Pancreas (tissue), 10 donors: ENCODE results near the gene ALDH4A1. TPM values are rescaled to one million over a fixed set of nuclear protein-coding genes. Genes with fewer than 3 reads are reported as not detected.

Experiments used
- ATAC-seq, 4 donors: fragments of 200-7000 bp; cut with Tn5 transposase; one replicate each; pipeline versions ENCODE4 v1.8.0 to v1.9.1; 2020; ENCODE audit warnings: mild to moderate bottlenecking in 4 of 4, moderate library complexity in 4 of 4
- DNase-seq, 6 donors: peaks; one replicate each; pipeline ENCODE4 v3.0.0-alpha.2; 2020
- FAIRE-seq: peaks from 2 replicates; lab custom pipeline; 2012; peaks lifted over from hg19 to GRCh38; lab: Jason Lieb, UNC
- H3K27ac ChIP-seq, 4 donors: fragments of 200-600 bp; sonication (generic); 1 replicate in 3 of 4; 2 replicates in 1 of 4; pipeline versions ENCODE4 v1.5.0 to v1.8.0; 2020
- H3K27me3 ChIP-seq, 4 donors: fragments of 200-600 bp; one replicate each; pipeline ENCODE4 v1.8.0; 2021
- H3K36me3 ChIP-seq, 3 donors: fragments of 200-600 bp; sonication (generic) in 1 of 3; one replicate each; pipeline versions ENCODE4 v1.5.0 to v1.8.0; 2020 to 2021
- H3K4me1 ChIP-seq, 3 donors: fragments of 200-600 bp; one replicate each; pipeline ENCODE4 v1.8.0; 2021
- H3K4me3 ChIP-seq, 4 donors: fragments of 200-600 bp; sonication (generic) in 2 of 4; one replicate each; pipeline versions ENCODE4 v1.5.0 to v1.8.0; 2020 to 2021
- H3K9me3 ChIP-seq, 4 donors: fragments of 200-600 bp; one replicate each; pipeline ENCODE4 v1.8.0; 2021
- WGBS, 2 donors: extraction: QIAGEN DNeasy Blood & Tissue Kit; methylation state at CpG; one replicate each; pipeline ENCODE4 v1.1.7; 2013; 5-methylcytosine and 5-hydroxymethylcytosine counted together
- intact Hi-C, 3 donors: fragments of 100-400 bp; cut with DNase I; formaldehyde crosslinking; loops; one replicate each; pipeline versions ENCODE4 v1.11.1 to v1.14.2; 2022
- microRNA-seq, 2 donors: library from miRNA; unstranded; fragments of <30 nt; microRNA quantifications; one replicate each; pipeline versions ENCODE4 to v1.1.0, GENCODE V29; 2019 to 2020
- polyA plus RNA-seq, 2 donors: library from polyadenylated mRNA; stranded (reverse); fragments of 200-250 nt; gene quantifications; one replicate each; pipeline ENCODE4 v1.2.3, GENCODE V29; 2013
- total RNA-seq, 6 donors: library from RNA; stranded (reverse); fragmentation: NEBNext Ultra II Directional in 4 of 6; extraction: Animal tissue kit (Norgen Biotek cat#: 25700) in 4 of 6; gene quantifications; one replicate each; pipeline versions ENCODE4 v1.2.1 to v1.2.4, GENCODE V29; 2021 to 2023
- TF ChIP-seq, protein P1 (sequence below), 4 donors: fragments of 200-600 bp; sonication (generic) in 3 of 4; IDR thresholded peaks; one replicate each; pipeline versions ENCODE4 v1.5.0 to v1.8.0; 2021; ENCODE audit warnings: antibody characterized with exemption in 4 of 4
- donor health status: healthy with polysubstance abuse.
- donor health status: DM: no; HTN: no; CAD: no; lungs with moderate emphysema.
- donor health status: DM: no; HTN: no; CAD: no.
- donor health status: control.
- donor health status: control.
- donor health status: Bipolar disorder and iron deficiency.
- donor health status: DM: yes; HTN: yes; CAD: no.
- donor health status: DM: no; HTN: no; CAD: no.
- donor health status: DM: no; HTN: no; CAD: no.
- donor health status: DM: yes; HTN: yes; CAD: no.

ALDH4A1 gene
- total and polyA plus RNA-seq, 8 donors, result 1.4 to 7.6 (median 4.4) TPM

DNA sequence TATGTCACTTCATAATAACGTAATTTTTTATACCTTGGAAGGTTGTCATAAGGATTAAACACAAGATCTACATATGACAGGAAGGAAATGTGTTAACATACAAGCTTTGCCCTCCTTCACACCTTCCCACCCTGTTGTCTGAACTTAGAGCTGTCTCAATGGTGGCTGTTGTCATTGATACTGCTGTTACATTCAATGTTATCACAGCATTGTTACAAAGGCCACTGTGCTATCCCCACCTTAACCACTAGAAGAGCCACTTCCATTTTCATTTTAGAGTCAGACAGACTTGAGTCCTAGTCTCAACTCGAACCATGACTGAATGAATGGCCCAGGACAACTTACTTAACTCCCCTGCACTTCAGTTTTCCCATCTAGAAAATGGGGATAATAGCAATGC, 74.1 kb downstream of the ALDH4A1 start:
- Histone ChIP-seq H3K27me3 (no peaks in the 10 kb centered on the region), H3K4me3 (no peak overlapping the region), H3K36me3 (no peaks in the 10 kb centered on the region), H3K27ac (no peak overlapping the region), H3K9me3 (no peaks in the 10 kb centered on the region), H3K4me1 (no peaks in the 10 kb centered on the region)
- FAIRE-seq, result no peak
- intact Hi-C loops, result no loop called here
- WGBS, 2 donors, result 24 to 26% methylated on average over 2 of the region's 2 CpGs
- no peak for DNase-seq
- TF ChIP-seq, protein P1, sequence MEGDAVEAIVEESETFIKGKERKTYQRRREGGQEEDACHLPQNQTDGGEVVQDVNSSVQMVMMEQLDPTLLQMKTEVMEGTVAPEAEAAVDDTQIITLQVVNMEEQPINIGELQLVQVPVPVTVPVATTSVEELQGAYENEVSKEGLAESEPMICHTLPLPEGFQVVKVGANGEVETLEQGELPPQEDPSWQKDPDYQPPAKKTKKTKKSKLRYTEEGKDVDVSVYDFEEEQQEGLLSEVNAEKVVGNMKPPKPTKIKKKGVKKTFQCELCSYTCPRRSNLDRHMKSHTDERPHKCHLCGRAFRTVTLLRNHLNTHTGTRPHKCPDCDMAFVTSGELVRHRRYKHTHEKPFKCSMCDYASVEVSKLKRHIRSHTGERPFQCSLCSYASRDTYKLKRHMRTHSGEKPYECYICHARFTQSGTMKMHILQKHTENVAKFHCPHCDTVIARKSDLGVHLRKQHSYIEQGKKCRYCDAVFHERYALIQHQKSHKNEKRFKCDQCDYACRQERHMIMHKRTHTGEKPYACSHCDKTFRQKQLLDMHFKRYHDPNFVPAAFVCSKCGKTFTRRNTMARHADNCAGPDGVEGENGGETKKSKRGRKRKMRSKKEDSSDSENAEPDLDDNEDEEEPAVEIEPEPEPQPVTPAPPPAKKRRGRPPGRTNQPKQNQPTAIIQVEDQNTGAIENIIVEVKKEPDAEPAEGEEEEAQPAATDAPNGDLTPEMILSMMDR (IDR thresholded peaks at IDR 0.05), result no peak
- no peak for ATAC-seq

DNA sequence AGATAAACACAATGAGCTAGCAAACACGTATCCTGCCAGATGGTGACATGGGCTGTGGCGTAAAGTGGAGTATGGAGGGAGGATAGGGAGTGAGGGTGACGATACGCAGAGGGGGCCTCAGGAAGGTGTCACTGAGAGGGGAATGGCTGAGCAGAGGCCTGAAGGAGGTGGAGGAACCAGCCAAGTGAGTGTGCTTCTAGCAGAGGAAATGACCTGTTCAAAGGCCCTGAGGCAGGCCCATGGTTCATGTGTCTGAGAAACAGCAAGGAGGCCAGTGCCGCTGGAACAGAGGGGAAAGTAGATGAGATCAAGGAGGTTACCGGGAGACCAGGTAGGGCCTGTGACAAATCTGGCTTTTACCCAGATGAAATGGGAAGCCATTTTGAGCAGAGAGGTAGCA, 78.9 kb downstream of the ALDH4A1 start:
- DNase-seq, result no peak
- 91 to 93% methylated on average over 6 of the region's 6 CpGs for WGBS, 2 donors
- H3K36me3 ChIP-seq, result no peaks in the 10 kb centered on the region
- TF ChIP-seq, protein P1 (IDR thresholded peaks at IDR 0.05), result no peak
- intact Hi-C loops, result no loop called here
- no peak overlapping the region for H3K4me3 ChIP-seq
- no peaks in the 10 kb centered on the region for H3K9me3 ChIP-seq
- H3K27ac ChIP-seq, result no peak overlapping the region
- no peaks in the 10 kb centered on the region for H3K4me1 ChIP-seq
- FAIRE-seq, result no peak
- ATAC-seq, result no peak
- peaks cover 0 to 9% (median 0%) of the 10 kb centered on the region in 4 donors for H3K27me3 ChIP-seq

Small RNA genes lying within 50 kb of the gene (microRNA-seq; reads per million reads assigned to microRNA genes)
- gene MIR1290 (0 reads per million in 2 donors), gene MIR4695 (0 reads per million in 2 donors)

Other genes with a start within 250 kb of the ALDH4A1 start
- gene TAS1R2, start 42.9 kb downstream of the ALDH4A1 start, total RNA-seq, result not detected
- not detected for gene TAS1R2, start 42.9 kb downstream of the ALDH4A1 start, polyA plus RNA-seq
- gene IFFO2, start 54.1 kb upstream of the ALDH4A1 start, total RNA-seq, result 10 to 100 TPM; 23.0 to 38.4 (median 26.4) TPM
- 10 to 100 TPM; 13.9 to 14.0 TPM for gene IFFO2, start 54.1 kb upstream of the ALDH4A1 start, polyA plus RNA-seq